Hepatocyte (in vitro differentiated cells): Measurements from ENCODE around the gene ROCK1.

Experiments used
- CTCF ChIP-seq: fragments of 200-600 bp; sonication (generic); IDR thresholded peaks from 2 replicates; pipeline ENCODE4 v1.5.1; 2016; ENCODE audit warnings: antibody characterized with exemption, mild to moderate bottlenecking; ENCODE audit not compliant: poor library complexity
- EZH2 ChIP-seq: fragments of 200-600 bp; sonication (generic); IDR thresholded peaks from 2 replicates; pipeline ENCODE4 v1.6.1; 2016; ENCODE audit warnings: antibody characterized with exemption, mild to moderate bottlenecking, borderline replicate concordance

DNA sequence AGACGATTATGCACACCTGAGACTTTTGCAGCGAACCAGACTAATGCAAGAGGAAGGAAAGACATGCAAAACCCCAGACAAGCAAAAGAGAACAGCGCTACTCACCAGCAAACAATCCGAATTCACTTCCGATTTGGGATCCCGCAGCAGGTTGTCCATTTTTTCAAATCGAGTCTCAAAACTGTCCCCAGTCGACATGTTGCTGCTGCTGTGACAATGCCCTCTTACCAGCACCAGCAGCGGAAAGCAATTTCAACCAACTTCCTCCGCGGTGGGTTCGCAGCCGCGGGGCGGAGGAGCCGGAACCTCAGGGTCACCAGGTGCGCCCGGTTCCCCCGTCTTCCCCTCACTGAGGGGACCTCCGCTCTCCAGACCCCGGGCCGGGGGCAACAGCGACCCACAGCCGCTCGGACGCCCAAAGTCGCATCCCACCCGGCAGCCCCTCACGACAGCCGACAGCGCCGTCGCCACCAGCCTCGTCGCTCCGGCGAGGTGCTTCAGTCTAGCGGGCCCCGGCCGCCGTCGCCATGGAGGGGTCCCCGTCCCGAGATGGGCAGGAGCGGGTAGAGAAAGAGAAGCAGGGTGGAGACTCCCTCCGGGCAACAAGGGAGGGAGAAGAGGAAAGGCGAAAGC is 784 bp downstream of the ROCK1 start:
- TF ChIP-seq CTCF (no peak), EZH2 (no peak)
